A549 (cell line): ENCODE data around the gene GPX7. TPM values are rescaled to one million over a fixed set of nuclear protein-coding genes. Genes with fewer than 3 reads are reported as not detected.

Experiments
- ATAC-seq, 2 experiments: fragments of 200-7000 bp in 1 of 2; fragments of >200 bp in 1 of 2; cut with Nextera tagmentation in 1 of 2; cut with Tn5 transposase in 1 of 2; 3 replicates each; pipeline versions ENCODE4 v1.8.0 to v1.9.1; 2018 to 2020; ENCODE audit warnings: mild to moderate bottlenecking in 1 of 2, moderate library complexity in 1 of 2
- CTCF ChIA-PET: fragments of 300-600 bp; sonication (Branson Sonifier 250); formaldehyde crosslinking; extraction: SDS; loops from one replicate; lab custom pipeline; 2021; ENCODE audit warnings: antibody characterized with exemption, inconsistent platforms; lab: Yijun Ruan, JAX
- POLR2A ChIA-PET: fragments of 350-600 bp; formaldehyde crosslinking; extraction: SDS; loops from one replicate; lab custom pipeline; 2021; ENCODE audit warnings: antibody characterized with exemption, inconsistent platforms; lab: Yijun Ruan, JAX
- DNase-seq, 2 experiments: peaks; one replicate each; pipeline versions ENCODE4 v3.0.0 to v3.0.0-alpha.2; 2011 to 2016; ENCODE audit warnings: low read depth in 1 of 2, low spot score in 1 of 2
- FAIRE-seq: peaks from 2 replicates; lab custom pipeline; 2011; peaks lifted over from hg19 to GRCh38; lab: Jason Lieb, UNC
- H3K27ac ChIP-seq, 2 experiments: fragments of >200 bp; sonication (Bioruptor Twin); formaldehyde crosslinking; 3 replicates each; pipeline ENCODE4 v1.5.1; 2016 to 2017
- H3K4me1 ChIP-seq: fragments of >200 bp; sonication (Bioruptor Twin); formaldehyde crosslinking; 3 replicates; pipeline ENCODE4 v1.6.1; 2016
- H3K4me2 ChIP-seq: fragments of >200 bp; sonication (Bioruptor Twin); formaldehyde crosslinking; 3 replicates; pipeline ENCODE4 v1.6.1; 2016
- H3K4me3 ChIP-seq: fragments of >200 bp; sonication (Bioruptor Twin); formaldehyde crosslinking; 3 replicates; pipeline ENCODE4 v1.5.1; 2016
- H3K9me3 ChIP-seq: fragments of >200 bp; sonication (Bioruptor Twin); formaldehyde crosslinking; 3 replicates; pipeline ENCODE4 v1.6.1; 2016
- CEBPB ChIP-seq, 2 experiments: fragments of >200 bp in 1 of 2; sonication (Bioruptor Twin) in 1 of 2; formaldehyde crosslinking in 1 of 2; IDR thresholded peaks; 2 replicates each; pipeline ENCODE4 v1.6.1; 2012 to 2016
- CHD4 ChIP-seq: fragments of 200-600 bp; sonication (generic); IDR thresholded peaks from 2 replicates; pipeline ENCODE4 v1.6.1; 2016; ENCODE audit warnings: antibody characterized with exemption, mild to moderate bottlenecking, borderline replicate concordance
- E2F6 ChIP-seq: IDR thresholded peaks from 2 replicates; pipeline ENCODE4 v1.6.1; 2012; ENCODE audit warnings: low read depth, borderline replicate concordance
- EHF ChIP-seq: fragments of 250-450 bp; sonication (Bioruptor Pico); IDR thresholded peaks from 2 replicates; pipeline ENCODE4 v1.5.0; 2020; ENCODE audit warnings: mild to moderate bottlenecking
- EP300 ChIP-seq, 2 experiments: fragments of >200 bp; sonication (Bioruptor Twin); formaldehyde crosslinking; IDR thresholded peaks; 2 replicates in 1 of 2; 3 replicates in 1 of 2; pipeline ENCODE4 v1.6.1; 2016 to 2017
- ESRRA ChIP-seq: fragments of 150-350 bp; IDR thresholded peaks from 2 replicates; pipeline ENCODE4 v1.6.1; 2014; ENCODE audit warnings: mild to moderate bottlenecking, low read length, borderline replicate concordance
- FOXS1 ChIP-seq: fragments of 250-450 bp; sonication (Bioruptor Pico); IDR thresholded peaks from 2 replicates; pipeline ENCODE4 v1.5.0; 2020; ENCODE audit warnings: mild to moderate bottlenecking, moderate library complexity
- HES2 ChIP-seq: fragments of >200 bp; sonication (Bioruptor Twin); formaldehyde crosslinking; IDR thresholded peaks from 2 replicates; pipeline ENCODE4 v1.6.1; 2016
- HEYL ChIP-seq: fragments of 250-450 bp; sonication (Bioruptor Pico); IDR thresholded peaks from 2 replicates; pipeline ENCODE4 v1.8.0; 2021; ENCODE audit warnings: mild to moderate bottlenecking, moderate library complexity
- HOXA7 ChIP-seq: fragments of 250-450 bp; sonication (Bioruptor Pico); IDR thresholded peaks from 2 replicates; pipeline ENCODE4 v1.5.0; 2020; ENCODE audit warnings: mild to moderate bottlenecking, moderate library complexity
- HOXB13 ChIP-seq: fragments of 250-450 bp; sonication (Bioruptor Pico); IDR thresholded peaks from 2 replicates; pipeline ENCODE4 v1.5.0; 2020; ENCODE audit warnings: low read depth, mild to moderate bottlenecking, moderate library complexity
- JUNB ChIP-seq: fragments of >200 bp; sonication (Bioruptor Twin); formaldehyde crosslinking; IDR thresholded peaks from 2 replicates; pipeline ENCODE4 v1.6.1; 2016
- MAFK ChIP-seq: fragments of 450-650 bp; IDR thresholded peaks from 2 replicates; pipeline ENCODE4 v1.6.1; 2014; ENCODE audit not compliant: partially characterized antibody
- MAZ ChIP-seq: fragments of 150-350 bp; IDR thresholded peaks from 2 replicates; pipeline ENCODE4 v1.6.1; 2014; ENCODE audit warnings: antibody characterized with exemption, low read depth, low read length, borderline replicate concordance
- NFE2L2 ChIP-seq: fragments of 150-350 bp; conservative IDR thresholded peaks from 2 replicates; pipeline ENCODE4 v1.6.1; 2014; ENCODE audit warnings: low read length
- NPAS2 ChIP-seq: fragments of 250-450 bp; sonication (Bioruptor Pico); IDR thresholded peaks from 2 replicates; pipeline ENCODE4 v1.8.0; 2022; ENCODE audit warnings: mild to moderate bottlenecking, moderate library complexity, borderline replicate concordance
- NR3C1 ChIP-seq: fragments of >200 bp; sonication (Bioruptor Twin); formaldehyde crosslinking; IDR thresholded peaks from 3 replicates; pipeline ENCODE4 v1.6.1; 2017
- PHF8 ChIP-seq: fragments of 200-600 bp; sonication (generic); IDR thresholded peaks from 2 replicates; pipeline ENCODE4 v1.6.1; 2016; ENCODE audit warnings: low read depth, mild to moderate bottlenecking, antibody characterized with exemption, moderate library complexity, borderline replicate concordance
- RCOR1 ChIP-seq: fragments of 150-350 bp; IDR thresholded peaks from 2 replicates; pipeline ENCODE4 v1.6.1; 2014; ENCODE audit warnings: antibody characterized with exemption, low read length, low read depth
- TP53 ChIP-seq: fragments of 250-450 bp; sonication (Bioruptor Pico); IDR thresholded peaks from 2 replicates; pipeline ENCODE4 v1.5.0; 2021; ENCODE audit warnings: mild to moderate bottlenecking, moderate library complexity
- ZFP36 ChIP-seq: fragments of 450-650 bp; IDR thresholded peaks from 2 replicates; pipeline ENCODE4 v1.6.1; 2014; ENCODE audit warnings: borderline replicate concordance; ENCODE audit not compliant: partially characterized antibody
- WGBS: methylation state at CpG from one replicate; pipeline ENCODE4 v1.1.6; 2017; ENCODE audit errors: missing lambda C conversion rate; 5-methylcytosine and 5-hydroxymethylcytosine counted together
- polyA plus RNA-seq, 4 experiments: library from polyadenylated mRNA; depleted of rRNA in 3 of 4; stranded (reverse); fragments of >200 nt; fragmentation: RNase III in 1 of 4; extraction: RNeasy Plus Mini Kit Qiagen cat#74134 plus additional on column Dnase treatment in 1 of 4; gene quantifications; 2 replicates in 3 of 4; 3 replicates in 1 of 4; pipeline ENCODE4 v1.2.3, GENCODE V29; 2011 to 2017

Gene GPX7
- polyA plus RNA-seq, 2 of the 4 experiments (the other 2 are of a cell fraction): not detected

- TF ChIP-seq ESRRA: no peak
- no peak for TF ChIP-seq CEBPB (IDR thresholded peaks at IDR 0.05)
- TF ChIP-seq HES2: no peak
- TF ChIP-seq FOXS1 (CRISPR knock-in tag): no peak
- TF ChIP-seq MAFK: no peak
- TF ChIP-seq NR3C1: no peak
Measured at GRCh38 chr1:52580283-52580682, 21.9 kb upstream of the GPX7 start (continued).

- no peak for TF ChIP-seq TP53 (CRISPR knock-in tag)
- TF ChIP-seq MAZ: no peak
- TF ChIP-seq EHF: no peak
- no peak for TF ChIP-seq CEBPB (IDR thresholded peaks at IDR 0.05)
- TF ChIP-seq HEYL (CRISPR knock-in tag): no peak
- no peak for TF ChIP-seq PHF8
- no peak for TF ChIP-seq RCOR1
- no peak for TF ChIP-seq NPAS2 (CRISPR knock-in tag)
- no peak for TF ChIP-seq CHD4
- no peak for TF ChIP-seq HOXA7 (CRISPR knock-in tag)
- no peak for TF ChIP-seq EP300 (IDR thresholded peaks at IDR 0.05)
- TF ChIP-seq HOXB13: no peak
- no peak for TF ChIP-seq NFE2L2
- ChIA-PET CTCF (no interaction called here), POLR2A (no interaction called here)
- ATAC-seq (no peak), DNase-seq (no peak), FAIRE-seq (no peak)
- no peak overlapping the region for H3K27ac ChIP-seq
- no peak overlapping the region for H3K4me3 ChIP-seq
- H3K4me1 ChIP-seq: no peaks in the 10 kb centered on the region
- 72% methylated on average over 10 of the region's 10 CpGs for WGBS
- no peak overlapping the region for H3K4me2 ChIP-seq
- no peaks in the 10 kb centered on the region for H3K9me3 ChIP-seq
Measured at GRCh38 chr1:52582116-52582696, 20.0 kb upstream of the GPX7 start.

- WGBS: 0% methylated on average over 1 of the region's 1 CpG
- FAIRE-seq: no peak
- Histone ChIP-seq H3K4me3 (no peak overlapping the region), H3K27ac (no peak overlapping the region), H3K4me2 (no peak overlapping the region), H3K9me3 (no peaks in the 10 kb centered on the region), H3K4me1 (no peaks in the 10 kb centered on the region)
- CTCF ChIA-PET: no interaction called here
- no peak for TF ChIP-seq NFE2L2
- DNase-seq: no peak
- POLR2A ChIA-PET: no interaction called here
- ATAC-seq: no peak
Measured at GRCh38 chr1:52585474-52585873, 16.7 kb upstream of the GPX7 start.

- DNase-seq: no peak
- ChIA-PET POLR2A (no interaction called here), CTCF (no interaction called here)
- Histone ChIP-seq H3K27ac (no peak overlapping the region), H3K4me3 (no peak overlapping the region), H3K4me1 (no peaks in the 10 kb centered on the region), H3K9me3 (no peaks in the 10 kb centered on the region), H3K4me2 (no peak overlapping the region)
- TF ChIP-seq NR3C1 (no peak), JUNB (no peak), ZFP36 (no peak), E2F6 (no peak)
- ATAC-seq: no peak
- no peak for FAIRE-seq
Measured at GRCh38 chr1:52588027-52588426, 14.1 kb upstream of the GPX7 start.
